ENCODE data around the gene SLIT3.
A peak's percentile ranks its signal among the peaks of the same experiment; 100 is the strongest.

SLIT3 gene

GRCh38 chr5:168807287-168807686 is 493.7 kb downstream of the SLIT3 start:
- no peaks in the 10 kb centered on the region for H3K4me1 ChIP-seq (ENCODE audit: control insufficient read depth, insufficient read depth, low read length)
- POLR2A ChIA-PET, result no interaction called here
- H3K27ac ChIP-seq (ENCODE audit: extremely low read depth, low read depth, low read length), result no peak overlapping the region
- no peaks in the 10 kb centered on the region for H3K36me3 ChIP-seq (ENCODE audit: control insufficient read depth in 2 of 2, insufficient read depth in 1 of 2, low read length in 2 of 2)
- H3K4me3 ChIP-seq (ENCODE audit: low read depth, low read length), result no peak overlapping the region
- CTCF ChIA-PET, result interaction anchor here (0.5 to 0.7 kb wide), 2 partner anchors 36 to 485 kb away, joined by 3 read pairs; no protein-coding TSS in a partner anchor
- H3K9me3 ChIP-seq (ENCODE audit: control insufficient read depth, insufficient read depth, low read depth, low read length), result no peaks in the 10 kb centered on the region
- TF ChIP-seq ZNF16 (tag by site-specific recombination; IDR thresholded peaks at IDR 0.05; ENCODE audit: low read depth), result no peak
- no peak for TF ChIP-seq ZNF785 (tag by site-specific recombination; IDR thresholded peaks at IDR 0.05)
- no peak for TF ChIP-seq ZNF239 (tag by site-specific recombination; IDR thresholded peaks at IDR 0.05)
- TF ChIP-seq, protein P1, sequence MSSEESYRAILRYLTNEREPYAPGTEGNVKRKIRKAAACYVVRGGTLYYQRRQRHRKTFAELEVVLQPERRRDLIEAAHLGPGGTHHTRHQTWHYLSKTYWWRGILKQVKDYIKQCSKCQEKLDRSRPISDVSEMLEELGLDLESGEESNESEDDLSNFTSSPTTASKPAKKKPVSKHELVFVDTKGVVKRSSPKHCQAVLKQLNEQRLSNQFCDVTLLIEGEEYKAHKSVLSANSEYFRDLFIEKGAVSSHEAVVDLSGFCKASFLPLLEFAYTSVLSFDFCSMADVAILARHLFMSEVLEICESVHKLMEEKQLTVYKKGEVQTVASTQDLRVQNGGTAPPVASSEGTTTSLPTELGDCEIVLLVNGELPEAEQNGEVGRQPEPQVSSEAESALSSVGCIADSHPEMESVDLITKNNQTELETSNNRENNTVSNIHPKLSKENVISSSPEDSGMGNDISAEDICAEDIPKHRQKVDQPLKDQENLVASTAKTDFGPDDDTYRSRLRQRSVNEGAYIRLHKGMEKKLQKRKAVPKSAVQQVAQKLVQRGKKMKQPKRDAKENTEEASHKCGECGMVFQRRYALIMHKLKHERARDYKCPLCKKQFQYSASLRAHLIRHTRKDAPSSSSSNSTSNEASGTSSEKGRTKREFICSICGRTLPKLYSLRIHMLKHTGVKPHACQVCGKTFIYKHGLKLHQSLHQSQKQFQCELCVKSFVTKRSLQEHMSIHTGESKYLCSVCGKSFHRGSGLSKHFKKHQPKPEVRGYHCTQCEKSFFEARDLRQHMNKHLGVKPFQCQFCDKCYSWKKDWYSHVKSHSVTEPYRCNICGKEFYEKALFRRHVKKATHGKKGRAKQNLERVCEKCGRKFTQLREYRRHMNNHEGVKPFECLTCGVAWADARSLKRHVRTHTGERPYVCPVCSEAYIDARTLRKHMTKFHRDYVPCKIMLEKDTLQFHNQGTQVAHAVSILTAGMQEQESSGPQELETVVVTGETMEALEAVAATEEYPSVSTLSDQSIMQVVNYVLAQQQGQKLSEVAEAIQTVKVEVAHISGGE (tag by site-specific recombination; conservative IDR thresholded peaks at IDR 0.05; ENCODE audit: low read depth), result no peak

DNA sequence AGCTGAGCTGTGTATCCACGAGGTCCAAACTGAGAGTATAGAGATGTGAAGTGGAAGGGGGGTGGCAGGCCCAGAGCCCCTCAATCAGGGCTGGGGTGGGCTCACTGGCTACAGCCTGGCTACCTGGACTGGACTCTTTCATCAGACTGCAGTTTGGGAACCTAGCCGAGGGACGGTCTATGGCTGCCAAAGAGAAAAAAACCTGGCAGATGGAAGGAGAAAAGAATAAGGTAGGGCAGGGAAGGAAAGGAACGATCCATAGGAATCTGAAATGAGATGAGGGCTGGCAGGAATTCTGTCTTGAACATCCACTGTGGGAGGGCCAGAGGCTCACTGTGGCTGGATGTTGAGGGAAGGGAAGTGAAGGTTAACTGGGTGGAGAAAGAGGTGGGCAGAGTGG is 497.4 kb downstream of the SLIT3 start:
- POLR2A ChIA-PET, result no interaction called here
- CTCF ChIA-PET, result no interaction called here
- H3K9me3 ChIP-seq (ENCODE audit: control insufficient read depth, insufficient read depth, low read depth, low read length), result no peaks in the 10 kb centered on the region
- no peaks in the 10 kb centered on the region for H3K4me1 ChIP-seq (ENCODE audit: control insufficient read depth, insufficient read depth, low read length)
- TF ChIP-seq KLF17 (tag by site-specific recombination; IDR thresholded peaks at IDR 0.05), result no peak
- TF ChIP-seq PRDM10 (tag by site-specific recombination; IDR thresholded peaks at IDR 0.05), result no peak
- no peak for TF ChIP-seq ZNF248 (tag by site-specific recombination; IDR thresholded peaks at IDR 0.05)
- TF ChIP-seq ZXDB (tag by site-specific recombination; IDR thresholded peaks at IDR 0.05), result no peak
- 0 out of 2 replicates have a peak, but pooled peaks have one; percentile 52 for TF ChIP-seq ZFHX2 (tag by site-specific recombination; conservative IDR thresholded peaks at IDR 0.05)
- TF ChIP-seq ZNF221 (tag by site-specific recombination; IDR thresholded peaks at IDR 0.05; ENCODE audit: borderline replicate concordance), result no peak
- no peak overlapping the region for H3K27ac ChIP-seq (ENCODE audit: extremely low read depth, low read depth, low read length)
- H3K36me3 ChIP-seq (ENCODE audit: control insufficient read depth in 2 of 2, insufficient read depth in 1 of 2, low read length in 2 of 2), result no peaks in the 10 kb centered on the region
- H3K4me3 ChIP-seq (ENCODE audit: low read depth, low read length), result no peak overlapping the region

GRCh38 chr5:168802337-168802736 is 498.6 kb downstream of the SLIT3 start:
- Histone ChIP-seq H3K27ac (ENCODE audit: extremely low read depth, low read depth, low read length) (no peak overlapping the region), H3K36me3 (ENCODE audit: control insufficient read depth in 2 of 2, insufficient read depth in 1 of 2, low read length in 2 of 2) (no peaks in the 10 kb centered on the region), H3K4me1 (ENCODE audit: control insufficient read depth, insufficient read depth, low read length) (no peaks in the 10 kb centered on the region), H3K9me3 (ENCODE audit: control insufficient read depth, insufficient read depth, low read depth, low read length) (no peaks in the 10 kb centered on the region), H3K4me3 (ENCODE audit: low read depth, low read length) (no peak overlapping the region)
- TF ChIP-seq ZSCAN16 (tag by site-specific recombination; IDR thresholded peaks at IDR 0.05), result no peak
- no peak for TF ChIP-seq ZNF639 (tag by site-specific recombination; IDR thresholded peaks at IDR 0.05)
- no peak for TF ChIP-seq ZFP69B (tag by site-specific recombination; IDR thresholded peaks at IDR 0.05)
- TF ChIP-seq GLIS2 (tag by site-specific recombination; IDR thresholded peaks at IDR 0.05), result no peak
- no peak for TF ChIP-seq ZBTB20 (tag by site-specific recombination; IDR thresholded peaks at IDR 0.05)
- TF ChIP-seq KLF10 (tag by site-specific recombination; IDR thresholded peaks at IDR 0.05), result no peak
- TF ChIP-seq ZNF621 (tag by site-specific recombination; IDR thresholded peaks at IDR 0.05), result no peak
- no peak for TF ChIP-seq ZNF488 (tag by site-specific recombination; IDR thresholded peaks at IDR 0.05)
- no peak for TF ChIP-seq ZBTB44 (tag by site-specific recombination; IDR thresholded peaks at IDR 0.05)
- no peak for TF ChIP-seq ZEB2 (tag by site-specific recombination; IDR thresholded peaks at IDR 0.05)
- TF ChIP-seq ZNF610 (tag by site-specific recombination; IDR thresholded peaks at IDR 0.05; ENCODE audit: borderline replicate concordance), result no peak
- ChIA-PET POLR2A (no interaction called here), CTCF (no interaction called here)
